GM12878 (cell line): ENCODE results near the gene KIRREL3. TPM values are rescaled to one million over a fixed set of nuclear protein-coding genes. Genes with fewer than 3 reads are reported as not detected.
A peak's percentile ranks its signal among the peaks of the same experiment; 100 is the strongest.

Experiments
- ATAC-seq: fragments of 200-7000 bp; cut with Tn5 transposase; 3 replicates; pipeline ENCODE4 v1.9.1; 2020; ENCODE audit warnings: mild to moderate bottlenecking, moderate library complexity
- BruUV-seq: library from RNA; stranded (reverse); fragments of 400-500 nt; replicated peaks from 2 replicates; lab custom pipeline; 2021; lab: Mats Ljungman, UMichigan
- CTCF ChIA-PET: fragments of 300-600 bp; sonication (Branson Sonifier 250); formaldehyde crosslinking; extraction: SDS; loops from one replicate; lab custom pipeline; 2021; ENCODE audit warnings: inconsistent platforms; lab: Yijun Ruan, JAX
- POLR2A ChIA-PET: fragments of 350-600 bp; formaldehyde crosslinking; extraction: SDS; loops from one replicate; lab custom pipeline; 2021; ENCODE audit warnings: inconsistent platforms; lab: Charles Lee
- RAD21 ChIA-PET: fragments of 300-600 bp; sonication (Branson Sonifier 250); formaldehyde crosslinking; loops from one replicate; lab custom pipeline; 2023; ENCODE audit warnings: antibody characterized with exemption; ENCODE audit not compliant: unreplicated experiment; lab: Charles Lee
- SMC1A ChIA-PET: fragments of 300-600 bp; sonication (Branson Sonifier 250); formaldehyde crosslinking; loops from one replicate; lab custom pipeline; 2023; ENCODE audit not compliant: unreplicated experiment, uncharacterized antibody; lab: Charles Lee
- DNase-seq: peaks from one replicate; pipeline ENCODE4 v3.0.0-alpha.2; 2011; ENCODE audit warnings: low read depth, low spot score
- FAIRE-seq: peaks from 3 replicates; lab custom pipeline; 2011; peaks lifted over from hg19 to GRCh38; lab: Jason Lieb, UNC
- H2AFZ ChIP-seq: 2 replicates; pipeline ENCODE4 v1.6.0; 2011; ENCODE audit warnings: low read depth, low read length, control low read depth; ENCODE audit not compliant: control insufficient read depth
- H3K27ac ChIP-seq: 2 replicates; pipeline ENCODE4 v1.5.1; 2011; ENCODE audit warnings: control low read depth; ENCODE audit not compliant: control insufficient read depth, insufficient read depth
- H3K27me3 ChIP-seq, 2 experiments: replicated peaks in 1 of 2; 2 replicates each; pipeline versions ENCODE4 v1.6.0 to v1.6.1; 2011; ENCODE audit warnings: low read length in 1 of 2; ENCODE audit not compliant: control insufficient read depth in 2 of 2, insufficient read depth in 2 of 2
- H3K36me3 ChIP-seq, 2 experiments: 2 replicates each; pipeline ENCODE4 v1.5.1; 2011; ENCODE audit warnings: low read length in 1 of 2; ENCODE audit not compliant: control insufficient read depth in 2 of 2, insufficient read depth in 2 of 2
- H3K4me1 ChIP-seq: 2 replicates; pipeline ENCODE4 v1.6.1; 2011; ENCODE audit warnings: mild to moderate bottlenecking, low read length, moderate library complexity, mixed read lengths; ENCODE audit not compliant: control insufficient read depth, insufficient read depth
- H3K4me2 ChIP-seq: 2 replicates; pipeline ENCODE4 v1.6.0; 2011; ENCODE audit warnings: control low read depth; ENCODE audit not compliant: control insufficient read depth, insufficient read depth
- H3K4me3 ChIP-seq: fragments of 200-600 bp; sonication (generic); 2 replicates; pipeline ENCODE4 v1.5.1; 2016
- H3K79me2 ChIP-seq: 2 replicates; pipeline ENCODE4 v1.6.0; 2011; ENCODE audit warnings: low read length; ENCODE audit not compliant: control insufficient read depth, insufficient read depth
- H3K9ac ChIP-seq: 2 replicates; pipeline ENCODE4 v1.8.0; 2011; ENCODE audit warnings: low read length, control low read depth, mixed read lengths; ENCODE audit not compliant: control insufficient read depth, insufficient read depth
- H3K9me3 ChIP-seq: replicated peaks from 3 replicates; pipeline ENCODE4 v1.5.1; 2011; ENCODE audit warnings: mild to moderate bottlenecking, low read length; ENCODE audit not compliant: control insufficient read depth, insufficient read depth
- H4K20me1 ChIP-seq: 2 replicates; pipeline ENCODE4 v1.6.0; 2011; ENCODE audit not compliant: control insufficient read depth, insufficient read depth
- ATF7 ChIP-seq: fragments of 450-650 bp; IDR thresholded peaks from 2 replicates; pipeline ENCODE4 v1.6.1; 2016; ENCODE audit warnings: low read depth, mild to moderate bottlenecking
- BCL11A ChIP-seq: IDR thresholded peaks from 2 replicates; pipeline ENCODE4 v1.6.1; 2011; ENCODE audit warnings: low read depth, low read length
- BMI1 ChIP-seq: fragments of 450-650 bp; IDR thresholded peaks from 2 replicates; pipeline ENCODE4 v1.6.1; 2016; ENCODE audit warnings: mild to moderate bottlenecking, moderate library complexity, borderline replicate concordance
- EED ChIP-seq: sonication (generic); IDR thresholded peaks from 2 replicates; pipeline ENCODE4 v1.6.1; 2016; ENCODE audit warnings: antibody characterized with exemption, low read depth
- EGR1 ChIP-seq, 2 experiments: IDR thresholded peaks; 1 replicate in 1 of 2; 2 replicates in 1 of 2; pipeline ENCODE4 v1.6.1; 2011 to 2012; ENCODE audit warnings: low read depth in 2 of 2, low read length in 2 of 2, borderline replicate concordance in 1 of 2, mild to moderate bottlenecking in 1 of 2, moderate library complexity in 1 of 2
- EP300 ChIP-seq, 2 experiments: fragments of 150-350 bp in 1 of 2; IDR thresholded peaks; 2 replicates each; pipeline ENCODE4 v1.6.1; 2011 to 2012; ENCODE audit warnings: low read depth in 2 of 2, low read length in 2 of 2, borderline replicate concordance in 1 of 2, improper control_type of control experiment in 1 of 2, inconsistent platforms in 1 of 2; ENCODE audit not compliant: control insufficient read depth in 1 of 2
- MEF2A ChIP-seq: IDR thresholded peaks from 2 replicates; pipeline ENCODE4 v1.6.1; 2011; ENCODE audit warnings: low read depth, mild to moderate bottlenecking, low read length, moderate library complexity; ENCODE audit not compliant: insufficient read depth
- PAX8 ChIP-seq: fragments of 450-650 bp; IDR thresholded peaks from 2 replicates; pipeline ENCODE4 v1.6.1; 2017; ENCODE audit warnings: mild to moderate bottlenecking, moderate library complexity
- SP1 ChIP-seq: IDR thresholded peaks from one replicate; pipeline ENCODE4 v1.6.1; 2011; ENCODE audit warnings: low read depth, low read length
- STAT3 ChIP-seq: IDR thresholded peaks from 2 replicates; pipeline ENCODE4 v1.6.1; 2011; ENCODE audit warnings: low read depth, low read length, improper control_type of control experiment
- YY1 ChIP-seq: IDR thresholded peaks from 2 replicates; pipeline ENCODE4 v1.6.1; 2011; ENCODE audit warnings: low read depth, mild to moderate bottlenecking, low read length
- WGBS: methylation state at CpG from one replicate; pipeline ENCODE4 v1.1.6; 2016; ENCODE audit warnings: low lambda C conversion rate; ENCODE audit not compliant: insufficient replicate concordance, insufficient coverage; ENCODE audit errors: missing lambda C conversion rate; 5-methylcytosine and 5-hydroxymethylcytosine counted together
- in situ Hi-C: fragments of 300-500 bp; cut with MboI; formaldehyde crosslinking; loops from 9 replicates; pipeline ENCODE4 v1.14.3; 2018; ENCODE audit warnings: mixed read lengths
- intact Hi-C: fragments of 100-400 bp; cut with micrococcal nuclease; formaldehyde crosslinking; loops from one replicate; pipeline ENCODE4 v1.14.2; 2022; ENCODE audit not compliant: unreplicated experiment
- polyA plus RNA-seq, 11 experiments: library from polyadenylated mRNA; depleted of rRNA in 4 of 11; unstranded in 6 of 11; stranded (reverse) in 5 of 11; fragments of >200 nt; fragmentation: Nextera tagmentation in 4 of 11; fragmentation: Illumina TruSeq in 1 of 11; extraction: Ambion mirVana in 4 of 11; extraction: Trizol in 1 of 11; gene quantifications; 1 replicate in 1 of 11; 2 replicates in 10 of 11; pipeline versions ENCODE4 v1.2.1 to v1.2.3, GENCODE V29; 2011 to 2016; ENCODE audit warnings: inconsistent platforms in 2 of 11, missing spikeins in 2 of 11, low read depth in 1 of 11
- total RNA-seq, 4 experiments: library from RNA; depleted of rRNA in 3 of 4; stranded (reverse); fragments of >200 nt in 3 of 4; fragmentation: Illumina TruSeq in 1 of 4; extraction: Trizol in 1 of 4; gene quantifications; 2 replicates each; pipeline versions ENCODE4 v1.2.1 to v1.2.3, GENCODE V29; 2013 to 2021
- TF ChIP-seq, protein P1 (sequence below): IDR thresholded peaks from 2 replicates; pipeline ENCODE4 v1.6.1; 2012; ENCODE audit warnings: low read depth, low read length, improper control_type of control experiment

Gene KIRREL3
- total and polyA plus RNA-seq, 10 of the 15 experiments (the other 5 are each of a cell fraction or from before 2014, with no cell fraction given) = under 0.01 TPM; not detected in 9

DNA sequence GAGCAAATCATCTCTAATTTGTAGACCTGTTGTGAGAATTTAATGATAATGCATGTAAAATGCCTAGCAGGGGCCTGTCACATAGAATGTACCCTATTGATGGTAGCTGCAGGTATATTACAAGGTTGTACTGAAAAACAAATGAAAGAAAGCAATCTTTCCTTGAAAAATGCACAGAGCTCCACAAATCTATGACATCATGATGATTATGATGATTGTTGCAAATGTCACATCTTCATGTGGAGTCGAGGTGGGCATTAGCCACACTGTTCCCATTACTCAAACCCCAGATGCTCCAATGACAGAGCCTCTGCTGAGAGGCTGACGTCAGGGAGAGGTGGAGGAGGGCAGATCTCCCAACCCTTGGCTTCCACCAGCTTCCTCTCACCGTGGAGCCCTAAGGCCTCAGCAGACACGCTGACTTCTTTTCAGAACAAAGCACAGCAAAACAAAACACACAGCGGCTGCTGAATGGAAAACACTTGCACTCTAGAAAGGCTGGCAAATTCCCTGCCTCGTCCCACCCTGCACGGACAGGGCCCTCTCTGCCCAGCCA is 298.3 kb downstream of the KIRREL3 start:
- no peak overlapping the region for H3K27ac ChIP-seq
- H3K27me3 ChIP-seq = no peaks in the 10 kb centered on the region; a peak in 1 of 4 replicates
- WGBS = 16% methylated on average over 7 of the region's 7 CpGs
- DNase-seq (no peak), ATAC-seq (no peak), FAIRE-seq (no peak)
- H3K79me2 ChIP-seq = no peaks in the 10 kb centered on the region
- no peaks in the 10 kb centered on the region for H4K20me1 ChIP-seq
- H3K9ac ChIP-seq = no peak overlapping the region
- no peaks in the 10 kb centered on the region; the same call in 2 of the 3 replicates for H3K9me3 ChIP-seq
- TF ChIP-seq ATF7 (0 out of 2 replicates have a peak, but pooled peaks have one; percentile 22), MEF2A (no peak)
- TF ChIP-seq, protein P1, sequence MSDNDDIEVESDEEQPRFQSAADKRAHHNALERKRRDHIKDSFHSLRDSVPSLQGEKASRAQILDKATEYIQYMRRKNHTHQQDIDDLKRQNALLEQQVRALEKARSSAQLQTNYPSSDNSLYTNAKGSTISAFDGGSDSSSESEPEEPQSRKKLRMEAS = no peak
- H3K4me2 ChIP-seq = no peak overlapping the region
- H3K36me3 ChIP-seq = no peaks in the 10 kb centered on the region
- ChIA-PET CTCF (interaction anchor here (4.6 kb wide), 1 partner anchor 15 kb away, joined by 22 read pairs; no protein-coding TSS in a partner anchor), SMC1A (interaction anchor here (0.9 kb wide), 1 partner anchor 15 kb away, joined by 3 read pairs; no protein-coding TSS in a partner anchor), POLR2A (no interaction called here), RAD21 (no interaction called here)
- intact Hi-C loops = loop anchor here (5.0 to 10.0 kb wide), 2 partner anchors 95 to 387 kb away; no protein-coding TSS in a partner anchor
- no peak overlapping the region for H3K4me3 ChIP-seq
- peaks cover 16% of the 10 kb centered on the region for H3K4me1 ChIP-seq
- in situ Hi-C loops = no loop called here
- BruUV-seq = no TSS peak
- H2AFZ ChIP-seq = no peak overlapping the region

DNA sequence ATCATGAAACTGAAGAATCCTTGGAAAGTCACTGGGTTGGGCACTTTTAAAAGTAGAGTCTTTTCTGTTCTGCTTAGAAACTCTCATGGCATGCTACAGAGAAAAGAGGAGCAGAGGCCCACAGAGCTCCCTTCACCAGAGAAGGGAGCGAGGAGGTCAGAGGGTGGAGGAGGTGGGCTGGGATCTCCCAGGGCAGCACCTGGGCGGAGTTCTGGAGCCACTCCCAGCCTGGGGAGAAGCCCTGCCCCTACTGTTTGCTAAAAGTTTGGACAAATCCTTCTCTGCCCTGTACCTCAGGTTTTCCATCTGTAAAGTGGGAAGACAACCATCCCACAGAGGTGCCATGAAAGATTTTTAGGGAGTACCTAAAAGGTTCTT is 299.1 kb downstream of the KIRREL3 start:
- ChIA-PET SMC1A (interaction anchor here (0.9 to 1.0 kb wide), 2 partner anchors 12 to 16 kb away, joined by 3 read pairs; no protein-coding TSS in a partner anchor), POLR2A (no interaction called here), CTCF (interaction anchor here (4.6 kb wide), 1 partner anchor 15 kb away, joined by 22 read pairs; no protein-coding TSS in a partner anchor), RAD21 (no interaction called here)
- peak; percentile 29 for ATAC-seq
- H4K20me1 ChIP-seq = no peaks in the 10 kb centered on the region
- no peak overlapping the region for H3K4me3 ChIP-seq
- FAIRE-seq = no peak
- TF ChIP-seq BMI1 (no peak), YY1 (no peak), EGR1 (IDR thresholded peaks at IDR 0.05; ENCODE audit: borderline replicate concordance in 1 of 2, low read depth in 2 of 2, low read length in 2 of 2) (no peak), PAX8 (no peak), EP300 (IDR thresholded peaks at IDR 0.05; ENCODE audit: borderline replicate concordance in 1 of 2, control insufficient read depth in 1 of 2, low read depth in 2 of 2, low read length in 2 of 2) (no peak), SP1 (no peak), BCL11A (no peak), EED (no peak), STAT3 (no peak)
- H2AFZ ChIP-seq = no peak overlapping the region
- H3K27ac ChIP-seq = no peak overlapping the region; the same call in 1 of the 2 replicates
- H3K27me3 ChIP-seq = no peaks in the 10 kb centered on the region; a peak in 1 of 4 replicates
- H3K9ac ChIP-seq = no peak overlapping the region
- DNase-seq = no peak
- H3K79me2 ChIP-seq = no peaks in the 10 kb centered on the region
- intact Hi-C loops (loop anchor here (2.0 to 10.0 kb wide), 3 partner anchors 47 to 387 kb away; no protein-coding TSS in a partner anchor), in situ Hi-C loops (no loop called here)
- 3% methylated on average over 2 of the region's 2 CpGs for WGBS
- no peaks in the 10 kb centered on the region; the same call in 2 of the 3 replicates for H3K9me3 ChIP-seq
- BruUV-seq = TSS peak; percentile 94
- peak overlapping the region; percentile 31; the same call in 1 of the 2 replicates for H3K4me2 ChIP-seq
- H3K36me3 ChIP-seq = no peaks in the 10 kb centered on the region
- H3K4me1 ChIP-seq = peaks cover 16% of the 10 kb centered on the region
